Measurements from ENCODE around the gene MYORG.
A peak's percentile ranks its signal among the peaks of the same experiment; 100 is the strongest.

Gene MYORG

GRCh38 chr9:34385561-34386230 is 9.0 kb upstream of the MYORG start:
- FAIRE-seq (no peak), DNase-seq (ENCODE audit: insufficient read length, low spot score) (no peak)

- DNase-seq (ENCODE audit: insufficient read length, low spot score) (no peak), FAIRE-seq (no peak)
Observed at GRCh38 chr9:34384368-34385165, 7.9 kb upstream of the MYORG start.

- no peak for FAIRE-seq
Observed at GRCh38 chr9:34383904-34384303, 7.2 kb upstream of the MYORG start.

GRCh38 chr9:34382879-34383278 is 6.2 kb upstream of the MYORG start:
- no peak for FAIRE-seq
- no peak for DNase-seq (ENCODE audit: insufficient read length, low spot score)

More at GRCh38 chr9:34383904-34384303, 7.2 kb upstream of the MYORG start:
- DNase-seq (ENCODE audit: insufficient read length, low spot score), result no peak

- DNase-seq (ENCODE audit: insufficient read length, low spot score) (no peak), FAIRE-seq (no peak)
Observed at GRCh38 chr9:34382054-34382453, 5.4 kb upstream of the MYORG start.

- FAIRE-seq (no peak), DNase-seq (ENCODE audit: insufficient read length, low spot score) (no peak)
Observed at GRCh38 chr9:34381323-34381722, 4.6 kb upstream of the MYORG start.

GRCh38 chr9:34380511-34381315 is 4.0 kb upstream of the MYORG start:
- DNase-seq (ENCODE audit: insufficient read length, low spot score), result no peak
- no peak for FAIRE-seq

- FAIRE-seq (no peak), DNase-seq (ENCODE audit: insufficient read length, low spot score) (no peak)
Observed at GRCh38 chr9:34380034-34380510, 3.4 kb upstream of the MYORG start.

- peak; percentile 67 for DNase-seq (ENCODE audit: insufficient read length, low spot score)
- no peak for FAIRE-seq
Observed at GRCh38 chr9:34379334-34380033, 2.8 kb upstream of the MYORG start.

- FAIRE-seq (no peak), DNase-seq (ENCODE audit: insufficient read length, low spot score) (no peak)
Observed at GRCh38 chr9:34378376-34379060, 1.8 kb upstream of the MYORG start.

GRCh38 chr9:34377404-34377746 is 677 bp upstream of the MYORG start:
- no peak for DNase-seq (ENCODE audit: insufficient read length, low spot score)
- no peak for FAIRE-seq

- FAIRE-seq (peak; percentile 4), DNase-seq (ENCODE audit: insufficient read length, low spot score) (peak; percentile 52)
Observed at GRCh38 chr9:34375901-34376595, 650 bp downstream of the MYORG start.

- DNase-seq (ENCODE audit: insufficient read length, low spot score) (no peak), FAIRE-seq (no peak)
Observed at GRCh38 chr9:34374905-34375552, 1.7 kb downstream of the MYORG start.

- FAIRE-seq (no peak), DNase-seq (ENCODE audit: insufficient read length, low spot score) (no peak)
Observed at GRCh38 chr9:34374339-34374738, 2.4 kb downstream of the MYORG start.

- FAIRE-seq (no peak), DNase-seq (ENCODE audit: insufficient read length, low spot score) (no peak)
Observed at GRCh38 chr9:34373749-34374148, 2.9 kb downstream of the MYORG start.

- no peak for FAIRE-seq
- no peak for DNase-seq (ENCODE audit: insufficient read length, low spot score)
Observed at GRCh38 chr9:34372467-34373011, 4.2 kb downstream of the MYORG start.

- no peak for FAIRE-seq
- DNase-seq (ENCODE audit: insufficient read length, low spot score), result no peak
Observed at GRCh38 chr9:34371886-34372466, 4.7 kb downstream of the MYORG start.

Measured in HTR-8/SVneo (cell line).